Parathyroid adenoma (tissue), 2 donors: Measurements from ENCODE around the gene SLC4A2.

Experiments
- H2AFZ ChIP-seq: fragments of 300-600 bp; sonication (generic); one replicate; pipeline ENCODE4 v1.7.0; 2017; ENCODE audit warnings: antibody characterized with exemption, mild to moderate bottlenecking
- H3K27ac ChIP-seq: fragments of 300-600 bp; sonication (generic); one replicate; pipeline ENCODE4 v1.7.0; 2017
- H3K27me3 ChIP-seq: fragments of 300-600 bp; sonication (generic); one replicate; pipeline ENCODE4 v1.7.0; 2017; ENCODE audit warnings: low read length; ENCODE audit not compliant: control insufficient read depth, insufficient read depth
- H3K36me3 ChIP-seq: fragments of 300-600 bp; sonication (generic); one replicate; pipeline ENCODE4 v1.7.0; 2017; ENCODE audit warnings: low read length; ENCODE audit not compliant: control insufficient read depth, insufficient read depth
- H3K4me1 ChIP-seq: fragments of 300-600 bp; sonication (generic); one replicate; pipeline ENCODE4 v1.7.0; 2017; ENCODE audit warnings: control low read depth
- H3K4me2 ChIP-seq: fragments of 300-600 bp; sonication (generic); one replicate; pipeline ENCODE4 v1.7.0; 2017; ENCODE audit warnings: low read length
- H3K4me3 ChIP-seq: fragments of 300-600 bp; sonication (generic); one replicate; pipeline ENCODE4 v1.7.0; 2017; ENCODE audit warnings: low read depth, low read length
- H3K79me2 ChIP-seq: fragments of 300-600 bp; sonication (generic); one replicate; pipeline ENCODE4 v1.7.0; 2017; ENCODE audit warnings: control low read depth
- H3K9ac ChIP-seq: fragments of 300-600 bp; sonication (generic); one replicate; pipeline ENCODE4 v1.7.0; 2017; ENCODE audit warnings: mild to moderate bottlenecking
- H3K9me3 ChIP-seq: fragments of 300-600 bp; sonication (generic); one replicate; pipeline ENCODE4 v1.7.0; 2017; ENCODE audit warnings: low read length; ENCODE audit not compliant: control insufficient read depth
- TF ChIP-seq, protein P1 (sequence below): fragments of 300-600 bp; sonication (generic); IDR thresholded peaks from one replicate; pipeline ENCODE4 v1.7.0; 2017; ENCODE audit warnings: antibody characterized with exemption, mild to moderate bottlenecking
- donor health status: primary hyperparathyroidism.

The SLC4A2 gene

DNA sequence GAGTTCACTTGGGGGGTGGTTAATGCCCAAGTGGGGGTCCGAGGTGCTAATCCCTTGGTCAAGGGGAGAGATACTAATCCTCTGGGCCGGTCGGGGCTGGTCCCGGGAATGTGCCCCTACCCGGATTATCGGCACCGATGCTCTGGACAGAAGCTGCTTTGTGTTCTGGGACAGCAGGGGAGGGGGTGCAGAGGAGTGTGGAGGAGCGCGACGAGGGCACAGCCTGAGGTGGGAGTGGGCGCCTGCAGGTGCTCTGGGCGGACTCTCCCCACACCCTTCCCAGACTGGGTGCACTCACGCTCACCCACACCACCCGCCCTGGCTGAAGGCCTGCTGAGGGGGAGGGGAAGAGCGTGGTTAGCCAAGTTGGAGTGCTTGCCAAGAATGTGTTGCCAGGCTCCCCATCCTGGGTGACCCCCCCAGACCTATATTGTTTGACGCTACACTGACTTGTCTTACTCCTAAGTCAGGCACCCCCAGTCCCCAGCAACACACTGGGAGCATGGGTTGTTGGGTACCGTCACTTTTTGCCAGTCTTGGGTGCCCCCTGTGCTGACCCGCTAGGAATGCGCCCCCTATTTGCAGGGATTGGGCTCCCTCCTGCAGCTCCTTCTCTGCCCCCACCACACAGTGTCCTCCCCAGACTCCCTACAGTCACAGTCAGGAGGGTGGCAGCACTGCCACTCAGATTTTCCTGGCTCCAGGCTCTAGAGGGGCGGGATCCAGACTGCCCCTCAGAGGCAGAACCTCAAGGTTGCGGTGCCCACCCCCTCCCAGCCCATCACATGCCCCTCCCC is 1.2 kb downstream of the SLC4A2 start:
- H3K4me1 ChIP-seq = peaks cover 55% of the 10 kb centered on the region
- no peak overlapping the region for H2AFZ ChIP-seq
- no peaks in the 10 kb centered on the region for H3K9me3 ChIP-seq
- H3K36me3 ChIP-seq = no peaks in the 10 kb centered on the region
- H3K9ac ChIP-seq = peak overlapping the region; percentile 78
- peak overlapping the region; percentile 91 for H3K4me2 ChIP-seq
- H3K79me2 ChIP-seq = peaks cover 2% of the 10 kb centered on the region
- H3K27ac ChIP-seq = peak overlapping the region; percentile 100
- TF ChIP-seq, protein P1, sequence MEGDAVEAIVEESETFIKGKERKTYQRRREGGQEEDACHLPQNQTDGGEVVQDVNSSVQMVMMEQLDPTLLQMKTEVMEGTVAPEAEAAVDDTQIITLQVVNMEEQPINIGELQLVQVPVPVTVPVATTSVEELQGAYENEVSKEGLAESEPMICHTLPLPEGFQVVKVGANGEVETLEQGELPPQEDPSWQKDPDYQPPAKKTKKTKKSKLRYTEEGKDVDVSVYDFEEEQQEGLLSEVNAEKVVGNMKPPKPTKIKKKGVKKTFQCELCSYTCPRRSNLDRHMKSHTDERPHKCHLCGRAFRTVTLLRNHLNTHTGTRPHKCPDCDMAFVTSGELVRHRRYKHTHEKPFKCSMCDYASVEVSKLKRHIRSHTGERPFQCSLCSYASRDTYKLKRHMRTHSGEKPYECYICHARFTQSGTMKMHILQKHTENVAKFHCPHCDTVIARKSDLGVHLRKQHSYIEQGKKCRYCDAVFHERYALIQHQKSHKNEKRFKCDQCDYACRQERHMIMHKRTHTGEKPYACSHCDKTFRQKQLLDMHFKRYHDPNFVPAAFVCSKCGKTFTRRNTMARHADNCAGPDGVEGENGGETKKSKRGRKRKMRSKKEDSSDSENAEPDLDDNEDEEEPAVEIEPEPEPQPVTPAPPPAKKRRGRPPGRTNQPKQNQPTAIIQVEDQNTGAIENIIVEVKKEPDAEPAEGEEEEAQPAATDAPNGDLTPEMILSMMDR = peak; percentile 31
- no peaks in the 10 kb centered on the region for H3K27me3 ChIP-seq
- H3K4me3 ChIP-seq = peak overlapping the region; percentile 87

DNA sequence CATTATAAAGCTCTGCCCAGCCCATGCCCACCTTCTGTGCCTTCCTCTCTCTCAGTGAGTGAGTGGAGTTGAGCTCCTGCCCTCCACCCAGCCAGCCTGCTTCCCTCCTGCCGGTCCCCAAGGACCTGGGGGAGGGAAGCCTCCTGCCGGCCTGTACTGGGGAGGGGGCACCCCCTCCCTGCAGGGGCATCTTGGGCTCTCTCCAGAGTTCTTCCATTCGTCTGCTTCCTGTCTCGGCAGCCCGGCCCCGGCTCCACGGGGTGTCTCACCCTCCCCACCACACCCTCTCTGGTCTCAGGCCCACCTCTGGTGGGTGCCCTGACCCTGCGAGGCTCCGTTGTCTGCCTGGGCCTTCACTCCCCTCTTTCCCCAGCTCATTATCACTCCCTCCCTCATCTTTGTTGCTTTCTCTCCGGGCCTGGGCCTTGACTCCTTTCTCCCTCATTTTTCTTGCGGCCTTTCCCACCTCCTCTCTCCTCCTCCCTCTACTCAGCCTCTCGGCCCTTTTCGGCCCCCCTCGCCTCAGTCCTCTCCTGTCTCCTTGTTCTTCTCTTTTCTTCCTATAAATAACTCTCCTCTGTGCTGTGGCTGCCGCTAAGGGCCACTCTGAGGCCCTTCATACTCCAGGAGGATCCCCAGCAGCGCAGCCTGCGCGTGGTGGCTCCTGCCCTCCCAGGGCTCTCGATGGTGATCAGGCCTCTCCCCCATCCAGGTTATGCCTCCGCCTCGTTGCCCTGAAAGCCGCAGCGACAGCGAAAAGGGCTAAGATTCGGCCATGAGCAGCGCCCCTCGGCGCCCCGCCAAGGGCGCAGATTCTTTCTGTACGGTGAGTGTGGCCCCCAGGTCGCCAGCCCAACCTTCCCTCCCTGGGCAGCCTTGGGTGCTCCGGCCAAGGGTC is 2.1 kb downstream of the SLC4A2 start:
- Histone ChIP-seq H3K4me2 (peak overlapping the region; percentile 91), H3K9ac (no peak overlapping the region), H3K4me1 (peaks cover 64% of the 10 kb centered on the region), H3K36me3 (no peaks in the 10 kb centered on the region), H2AFZ (no peak overlapping the region), H3K4me3 (peak overlapping the region; percentile 53), H3K27ac (peak overlapping the region; percentile 100), H3K79me2 (peaks cover 2% of the 10 kb centered on the region), H3K27me3 (no peaks in the 10 kb centered on the region), H3K9me3 (no peaks in the 10 kb centered on the region)
- TF ChIP-seq, protein P1 = no peak

DNA sequence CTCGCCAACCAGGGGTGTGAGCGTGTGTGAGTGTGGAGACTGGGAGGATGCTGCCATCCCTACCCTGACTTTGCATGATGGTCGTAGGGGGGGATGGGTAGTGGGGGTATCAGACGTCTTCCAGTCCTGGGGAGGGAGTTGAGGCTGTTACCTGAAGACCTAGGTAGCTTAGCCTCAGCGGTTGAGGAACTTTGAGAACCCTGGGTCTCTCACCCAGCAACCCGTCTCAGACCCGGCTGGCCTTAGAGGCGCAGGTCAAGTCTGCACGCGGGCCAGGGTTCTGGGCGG is 2.7 kb downstream of the SLC4A2 start:
- peak overlapping the region; percentile 53 for H3K4me3 ChIP-seq
- no peaks in the 10 kb centered on the region for H3K9me3 ChIP-seq
- H3K79me2 ChIP-seq = peaks cover 2% of the 10 kb centered on the region
- H3K4me2 ChIP-seq = peak overlapping the region; percentile 91
- TF ChIP-seq, protein P1 = no peak
- H3K4me1 ChIP-seq = peaks cover 67% of the 10 kb centered on the region
- peak overlapping the region; percentile 100 for H3K27ac ChIP-seq
- H3K36me3 ChIP-seq = no peaks in the 10 kb centered on the region
- no peaks in the 10 kb centered on the region for H3K27me3 ChIP-seq
- no peak overlapping the region for H3K9ac ChIP-seq
- no peak overlapping the region for H2AFZ ChIP-seq

DNA sequence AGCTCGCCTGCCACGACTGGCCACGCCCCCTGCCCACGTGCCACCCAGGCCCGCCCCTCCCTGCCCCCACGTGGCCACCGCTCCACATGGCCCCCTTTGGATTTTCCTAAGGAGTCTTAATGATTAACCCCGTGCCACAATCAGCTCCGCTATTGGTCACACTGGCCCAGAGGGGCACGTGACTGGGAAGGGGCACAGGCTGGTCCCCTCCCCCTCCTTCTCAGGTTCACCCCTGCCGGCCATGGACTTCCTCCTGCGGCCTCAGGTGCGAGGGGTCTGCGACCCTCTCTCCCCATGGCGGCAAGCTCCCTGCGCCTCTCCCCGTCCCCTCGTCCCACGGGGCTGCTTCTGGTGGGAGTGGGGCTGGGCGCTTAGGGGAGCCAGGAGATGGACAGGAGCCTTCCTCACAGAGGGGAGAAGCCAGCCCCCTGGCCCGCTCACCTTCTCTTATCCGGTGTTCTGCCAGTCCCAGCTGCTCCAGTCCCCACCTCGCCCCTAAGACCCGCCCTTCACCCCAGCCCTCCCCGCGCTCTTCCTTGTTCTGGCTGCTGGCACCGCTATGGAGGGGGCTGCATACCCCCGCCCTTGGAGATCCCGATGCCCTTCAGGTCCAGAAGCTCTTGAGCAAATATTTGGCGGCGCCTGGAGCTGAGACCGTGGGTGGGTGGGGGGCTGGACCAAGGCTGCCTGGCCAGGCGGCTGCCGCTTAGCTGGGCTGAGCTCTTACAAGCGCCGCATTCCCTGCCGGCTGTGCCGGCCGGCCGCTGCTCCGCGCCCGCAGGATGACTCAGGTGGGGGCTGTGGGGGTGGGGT is 3.2 kb downstream of the SLC4A2 start:
- Histone ChIP-seq H3K27ac (peak overlapping the region; percentile 100), H3K9me3 (no peaks in the 10 kb centered on the region), H3K9ac (peak overlapping the region; percentile 83), H3K27me3 (no peaks in the 10 kb centered on the region), H3K36me3 (no peaks in the 10 kb centered on the region), H3K4me3 (peak overlapping the region; percentile 53), H3K79me2 (peaks cover 2% of the 10 kb centered on the region), H2AFZ (no peak overlapping the region), H3K4me1 (peaks cover 68% of the 10 kb centered on the region), H3K4me2 (peak overlapping the region; percentile 91)
- TF ChIP-seq, protein P1 = no peak
